CD14-positive monocyte (primary cell): ENCODE results near the gene PLCB2. TPM values are rescaled to one million over a fixed set of nuclear protein-coding genes. Genes with fewer than 3 reads are reported as not detected.

ENCODE experiments used
- DNase-seq, 3 donors: peaks; one replicate each; pipeline ENCODE4 v3.0.0-alpha.2; 2011 to 2022
- H2AFZ ChIP-seq: 2 replicates; pipeline ENCODE4 v1.6.0; 2012; ENCODE audit warnings: mild to moderate bottlenecking, low read depth, low read length, inconsistent platforms; ENCODE audit not compliant: insufficient read depth, poor library complexity, severe bottlenecking
- H3K27ac ChIP-seq, 2 donors: 1 replicate in 1 of 2; 2 replicates in 1 of 2; pipeline ENCODE4 v1.5.1; 2012 to 2013; ENCODE audit warnings: low read length in 2 of 2, control low read depth in 1 of 2, inconsistent platforms in 1 of 2, low read depth in 1 of 2, mild to moderate bottlenecking in 1 of 2
- H3K27me3 ChIP-seq, 2 donors: one replicate each; pipeline versions ENCODE4 v1.6.0 to v1.6.1; 2011 to 2013; ENCODE audit warnings: low read length in 2 of 2; ENCODE audit not compliant: control insufficient read depth in 2 of 2, insufficient read depth in 2 of 2
- H3K36me3 ChIP-seq, 2 donors: replicated peaks in 1 of 2; 1 replicate in 1 of 2; 2 replicates in 1 of 2; pipeline versions ENCODE4 v1.5.1 to v1.6.1; 2012 to 2013; ENCODE audit warnings: low read length in 2 of 2, control low read depth in 1 of 2, inconsistent platforms in 1 of 2, mild to moderate bottlenecking in 1 of 2; ENCODE audit not compliant: insufficient read depth in 2 of 2, control insufficient read depth in 1 of 2
- H3K4me1 ChIP-seq, 2 donors: 1 replicate in 1 of 2; 2 replicates in 1 of 2; pipeline versions ENCODE4 v1.5.1 to v1.6.1; 2012 to 2013; ENCODE audit warnings: low read length in 2 of 2, control low read depth in 1 of 2, inconsistent platforms in 1 of 2, mild to moderate bottlenecking in 1 of 2, moderate library complexity in 1 of 2; ENCODE audit not compliant: insufficient read depth in 2 of 2, control insufficient read depth in 1 of 2
- H3K4me2 ChIP-seq: replicated peaks from 2 replicates; pipeline ENCODE3; 2012; ENCODE audit warnings: low read length, moderate library complexity, mild to moderate bottlenecking; ENCODE audit not compliant: poor library complexity, severe bottlenecking; ENCODE audit errors: extremely low read depth
- H3K4me3 ChIP-seq, 3 experiments: fragments of 200-600 bp in 1 of 3; sonication (generic) in 1 of 3; replicated peaks in 1 of 3; 1 replicate in 2 of 3; 2 replicates in 1 of 3; pipeline ENCODE4 v1.5.1; 2011 to 2013; ENCODE audit warnings: low read length in 3 of 3, mild to moderate bottlenecking in 3 of 3, control low read depth in 2 of 3, low read depth in 2 of 3, inconsistent platforms in 1 of 3, moderate library complexity in 1 of 3
- H3K79me2 ChIP-seq: 2 replicates; pipeline ENCODE4 v1.6.0; 2012; ENCODE audit warnings: mild to moderate bottlenecking, control low read depth, inconsistent platforms, low read length, moderate library complexity; ENCODE audit not compliant: insufficient read depth
- H3K9ac ChIP-seq: 2 replicates; pipeline ENCODE4 v1.6.0; 2017; ENCODE audit warnings: low read length, mild to moderate bottlenecking; ENCODE audit not compliant: insufficient read depth, poor library complexity, severe bottlenecking
- H3K9me3 ChIP-seq, 2 donors: replicated peaks in 1 of 2; 1 replicate in 1 of 2; 2 replicates in 1 of 2; pipeline versions ENCODE4 v1.5.1 to v1.6.1; 2012 to 2013; ENCODE audit warnings: low read length in 2 of 2, control low read depth in 1 of 2; ENCODE audit not compliant: control insufficient read depth in 1 of 2, insufficient read depth in 1 of 2
- H4K20me1 ChIP-seq: 2 replicates; pipeline ENCODE4 v1.6.0; 2012; ENCODE audit warnings: mild to moderate bottlenecking, low read length, control low read depth, moderate library complexity; ENCODE audit not compliant: insufficient read depth
- H3K27ac Mint-ChIP-seq, 7 donors: one replicate each; pipeline ENCODE4 v1.8.0; 2020; ENCODE audit warnings: mild to moderate bottlenecking in 7 of 7, mixed read lengths in 7 of 7, moderate library complexity in 6 of 7, inconsistent platforms in 2 of 7
- H3K27me3 Mint-ChIP-seq, 3 donors: one replicate each; pipeline ENCODE4 v1.8.0; 2021 to 2022; ENCODE audit warnings: low read depth in 3 of 3, mild to moderate bottlenecking in 3 of 3, mixed read lengths in 3 of 3, moderate library complexity in 3 of 3, inconsistent platforms in 1 of 3
- H3K36me3 Mint-ChIP-seq, 2 donors: one replicate each; pipeline ENCODE4 v1.8.0; 2020; ENCODE audit warnings: mixed read lengths in 2 of 2, inconsistent platforms in 1 of 2, mild to moderate bottlenecking in 1 of 2
- H3K4me1 Mint-ChIP-seq: one replicate; pipeline ENCODE4 v1.8.0; 2020; ENCODE audit warnings: mild to moderate bottlenecking, mixed read lengths
- H3K4me3 Mint-ChIP-seq, 2 donors: one replicate each; pipeline ENCODE4 v1.8.0; 2020; ENCODE audit warnings: mild to moderate bottlenecking in 2 of 2, mixed read lengths in 2 of 2, moderate library complexity in 1 of 2
- H3K9me3 Mint-ChIP-seq, 7 donors: one replicate each; pipeline ENCODE4 v1.8.0; 2020 to 2022; ENCODE audit warnings: mixed read lengths in 7 of 7, mild to moderate bottlenecking in 6 of 7, moderate library complexity in 6 of 7, inconsistent platforms in 2 of 7
- WGBS: methylation state at CpG from one replicate; pipeline ENCODE4 v1.1.5; 2013; ENCODE audit warnings: missing lambda C conversion rate; ENCODE audit not compliant: insufficient coverage; 5-methylcytosine and 5-hydroxymethylcytosine counted together
- intact Hi-C, 2 donors: fragments of 100-400 bp; cut with micrococcal nuclease; formaldehyde crosslinking; loops; one replicate each; pipeline versions ENCODE4 v1.15.0 to v1.15.1; 2023
- polyA plus RNA-seq, 3 donors: library from polyadenylated mRNA; depleted of rRNA in 1 of 3; unstranded in 2 of 3; stranded (reverse) in 1 of 3; fragments of 300-500 nt in 2 of 3; fragments of >200 nt in 1 of 3; fragmentation: Illumina TruSeq in 2 of 3; gene quantifications; 1 replicate in 2 of 3; 2 replicates in 1 of 3; pipeline ENCODE4 v1.2.3, GENCODE V29; 2012 to 2021
- TF ChIP-seq, protein P1 (sequence below): fragments of 200-600 bp; IDR thresholded peaks from one replicate; pipeline ENCODE4 v1.8.0; 2022; ENCODE audit warnings: antibody characterized with exemption, mild to moderate bottlenecking

PLCB2 gene
- polyA plus RNA-seq, 3 donors, result 56.5 to 1,191 (median 74.5) TPM

DNA sequence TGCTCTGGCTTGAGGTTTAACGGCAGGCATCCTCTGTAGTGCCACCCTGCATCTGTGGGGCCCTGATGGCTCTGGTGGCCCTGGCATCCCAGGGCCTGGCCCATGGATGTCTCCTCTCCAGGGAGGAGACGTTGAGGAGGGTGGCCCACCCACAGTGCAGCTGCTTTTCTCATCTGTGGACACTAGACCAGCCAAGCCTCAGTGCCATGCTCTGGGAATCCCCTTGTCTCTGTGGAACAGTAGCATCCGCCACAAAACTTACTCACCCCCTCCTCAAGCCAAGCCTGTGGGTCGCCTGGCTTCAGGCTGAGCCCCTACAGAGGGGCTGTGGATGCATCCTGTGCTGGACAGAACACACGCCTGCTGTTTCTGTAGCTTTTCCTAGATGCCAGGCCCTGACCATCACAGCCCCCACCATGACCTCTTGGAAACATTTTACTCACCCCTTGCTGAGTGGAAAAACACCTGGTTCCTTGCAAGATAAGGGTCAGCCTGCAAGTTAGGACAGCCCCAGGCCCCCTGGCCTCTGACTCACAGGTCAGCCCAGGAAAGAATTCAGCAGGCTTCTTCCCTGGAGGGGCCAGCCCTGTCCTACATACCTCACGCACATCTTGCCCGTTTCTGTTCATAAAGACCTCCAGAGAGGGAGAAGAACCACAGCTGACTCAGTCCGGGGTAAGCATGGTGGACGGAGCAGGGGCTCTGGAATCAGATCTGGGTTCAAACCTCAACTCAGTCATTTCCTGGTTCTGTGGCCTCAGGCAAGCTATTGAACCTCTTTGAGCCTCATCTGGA is 49.9 kb downstream of the PLCB2 start:
- no peaks in the 10 kb centered on the region for H3K36me3 ChIP-seq
- peaks cover 17 to 25% (median 23%) of the 10 kb centered on the region in 3 donors for H3K27me3 Mint-ChIP-seq
- peaks cover 7 to 14% of the 10 kb centered on the region in 2 donors for H3K27me3 ChIP-seq
- 85% methylated on average over 9 of the region's 9 CpGs for WGBS
- H3K9me3 Mint-ChIP-seq, result peaks cover 0 to 3% (median 2%) of the 10 kb centered on the region in 7 donors
- H3K9ac ChIP-seq, result no peak overlapping the region
- no peak overlapping the region for H3K27ac ChIP-seq
- peaks cover 0 to 5% of the 10 kb centered on the region in 2 donors for H3K9me3 ChIP-seq
- peaks cover 4 to 6% of the 10 kb centered on the region in 2 donors for H3K36me3 Mint-ChIP-seq
- H3K27ac Mint-ChIP-seq, result no peak overlapping the region
- no peak overlapping the region for H3K4me3 ChIP-seq
- TF ChIP-seq, protein P1, sequence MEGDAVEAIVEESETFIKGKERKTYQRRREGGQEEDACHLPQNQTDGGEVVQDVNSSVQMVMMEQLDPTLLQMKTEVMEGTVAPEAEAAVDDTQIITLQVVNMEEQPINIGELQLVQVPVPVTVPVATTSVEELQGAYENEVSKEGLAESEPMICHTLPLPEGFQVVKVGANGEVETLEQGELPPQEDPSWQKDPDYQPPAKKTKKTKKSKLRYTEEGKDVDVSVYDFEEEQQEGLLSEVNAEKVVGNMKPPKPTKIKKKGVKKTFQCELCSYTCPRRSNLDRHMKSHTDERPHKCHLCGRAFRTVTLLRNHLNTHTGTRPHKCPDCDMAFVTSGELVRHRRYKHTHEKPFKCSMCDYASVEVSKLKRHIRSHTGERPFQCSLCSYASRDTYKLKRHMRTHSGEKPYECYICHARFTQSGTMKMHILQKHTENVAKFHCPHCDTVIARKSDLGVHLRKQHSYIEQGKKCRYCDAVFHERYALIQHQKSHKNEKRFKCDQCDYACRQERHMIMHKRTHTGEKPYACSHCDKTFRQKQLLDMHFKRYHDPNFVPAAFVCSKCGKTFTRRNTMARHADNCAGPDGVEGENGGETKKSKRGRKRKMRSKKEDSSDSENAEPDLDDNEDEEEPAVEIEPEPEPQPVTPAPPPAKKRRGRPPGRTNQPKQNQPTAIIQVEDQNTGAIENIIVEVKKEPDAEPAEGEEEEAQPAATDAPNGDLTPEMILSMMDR, result no peak
- H3K4me3 Mint-ChIP-seq, result no peak overlapping the region
- intact Hi-C loops, result no loop called here
- DNase-seq, result no peak
- no peak overlapping the region for H2AFZ ChIP-seq
- H3K4me1 Mint-ChIP-seq, result peaks cover 8% of the 10 kb centered on the region
- peaks cover 6 to 7% of the 10 kb centered on the region in 2 donors for H3K4me1 ChIP-seq
- H3K79me2 ChIP-seq, result no peaks in the 10 kb centered on the region
- H3K4me2 ChIP-seq, result no peak overlapping the region
- H4K20me1 ChIP-seq, result no peaks in the 10 kb centered on the region

DNA sequence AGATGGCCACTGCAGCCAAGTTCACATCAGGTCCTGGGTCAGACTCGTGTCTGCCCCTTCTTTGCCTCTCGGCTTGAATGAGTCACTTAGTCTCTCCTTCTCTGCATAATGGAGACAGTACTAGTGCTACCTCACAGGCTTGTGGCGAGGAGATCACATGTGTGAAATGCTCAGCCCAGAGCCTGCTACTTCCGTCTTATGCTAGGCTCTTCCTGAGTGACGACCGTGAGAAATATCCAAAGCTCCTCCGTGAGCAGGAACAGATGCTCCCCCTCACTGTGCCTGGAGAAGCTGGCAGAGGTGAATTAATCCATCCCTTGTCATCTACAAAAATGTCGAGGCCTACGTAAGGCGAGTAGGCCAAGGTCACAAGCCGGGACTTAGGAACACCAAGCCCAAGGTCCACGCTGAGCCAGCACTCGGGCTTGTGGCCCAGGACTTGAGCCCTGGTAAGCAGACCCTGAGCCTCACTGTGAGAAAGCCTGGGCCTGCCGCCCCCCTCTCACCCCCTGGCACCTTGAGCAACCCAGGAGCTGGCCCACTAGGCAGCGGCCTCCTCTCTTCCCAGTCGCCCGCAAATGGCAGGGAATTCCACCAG is 51.0 kb downstream of the PLCB2 start:
- peak; percentile 53 to 75 (median 57) for DNase-seq
- no peaks in the 10 kb centered on the region for H3K36me3 ChIP-seq
- no peak overlapping the region for H3K4me3 ChIP-seq
- Mint-ChIP-seq H3K27me3 (peaks cover 24 to 35% (median 27%) of the 10 kb centered on the region in 3 donors), H3K36me3 (peaks cover 4 to 6% of the 10 kb centered on the region in 2 donors), H3K27ac (peak overlapping the region in 4 of 7 donors; percentile 41 to 73 (median 61)), H3K4me1 (peaks cover 8% of the 10 kb centered on the region), H3K9me3 (peaks cover 0 to 3% (median 2%) of the 10 kb centered on the region in 7 donors), H3K4me3 (no peak overlapping the region)
- TF ChIP-seq, protein P1, result no peak
- WGBS, result 85% methylated on average over 17 of the region's 17 CpGs
- peaks cover 10 to 15% of the 10 kb centered on the region in 2 donors for H3K4me1 ChIP-seq
- peaks cover 0 to 6% of the 10 kb centered on the region in 2 donors for H3K9me3 ChIP-seq
- H3K9ac ChIP-seq, result no peak overlapping the region
- no peaks in the 10 kb centered on the region for H3K79me2 ChIP-seq
- no peak overlapping the region for H3K4me2 ChIP-seq
- H2AFZ ChIP-seq, result peak overlapping the region; percentile 21
- H3K27ac ChIP-seq, result no peak overlapping the region
- intact Hi-C loops, result no loop called here
- no peaks in the 10 kb centered on the region for H4K20me1 ChIP-seq
- peaks cover 16 to 23% of the 10 kb centered on the region in 2 donors for H3K27me3 ChIP-seq
